Caco-2 (cell line): ENCODE results near the gene ERF. TPM values are rescaled to one million over a fixed set of nuclear protein-coding genes. Genes with fewer than 3 reads are reported as not detected.

Experiments
- BruUV-seq: library from RNA; stranded (reverse); fragments of 400-500 nt; replicated peaks from 2 replicates; lab custom pipeline; 2021; lab: Mats Ljungman, UMichigan
- CTCF ChIA-PET: fragments of 300-600 bp; sonication (Branson Sonifier 250); formaldehyde crosslinking; loops from one replicate; lab custom pipeline; 2022; ENCODE audit warnings: antibody characterized with exemption; lab: Charles Lee
- POLR2A ChIA-PET: fragments of 300-600 bp; sonication (Branson Sonifier 250); formaldehyde crosslinking; loops from one replicate; lab custom pipeline; 2022; ENCODE audit warnings: antibody characterized with exemption; lab: Charles Lee
- DNase-seq, 2 experiments: peaks; one replicate each; pipeline versions ENCODE4 v3.0.0 to v3.0.0-alpha.2; 2020 to 2022
- H3K27me3 ChIP-seq: replicated peaks from 2 replicates; pipeline ENCODE4 v1.6.0; 2011; ENCODE audit warnings: low read length; ENCODE audit not compliant: control insufficient read depth, insufficient read depth
- H3K36me3 ChIP-seq: 2 replicates; pipeline ENCODE4 v1.5.1; 2011; ENCODE audit warnings: low read length; ENCODE audit not compliant: control insufficient read depth, insufficient read depth
- H3K4me1 ChIP-seq: fragments of 250-450 bp; sonication (Bioruptor Pico); 2 replicates; pipeline ENCODE4 v1.5.1; 2020; ENCODE audit warnings: mild to moderate bottlenecking
- H3K4me3 ChIP-seq: 2 replicates; pipeline ENCODE4 v1.5.1; 2011; ENCODE audit warnings: low read depth, mild to moderate bottlenecking, control low read depth, low read length
- H3K9me3 ChIP-seq: fragments of 250-450 bp; sonication (Bioruptor Pico); 2 replicates; pipeline ENCODE4 v1.5.1; 2020; ENCODE audit warnings: mild to moderate bottlenecking, moderate library complexity
- H3K27ac Mint-ChIP-seq: one replicate; pipeline ENCODE4 v1.8.0; 2022; ENCODE audit warnings: mixed read lengths; ENCODE audit not compliant: unreplicated experiment
- H3K27me3 Mint-ChIP-seq: one replicate; pipeline ENCODE4 v1.8.0; 2022; ENCODE audit warnings: mixed read lengths; ENCODE audit not compliant: insufficient read depth, unreplicated experiment
- H3K36me3 Mint-ChIP-seq: one replicate; pipeline ENCODE4 v1.8.0; 2022; ENCODE audit warnings: mild to moderate bottlenecking, mixed read lengths; ENCODE audit not compliant: insufficient read depth, unreplicated experiment
- H3K4me1 Mint-ChIP-seq: one replicate; pipeline ENCODE4 v1.8.0; 2022; ENCODE audit warnings: low read depth, mixed read lengths; ENCODE audit not compliant: unreplicated experiment
- H3K4me3 Mint-ChIP-seq: one replicate; pipeline ENCODE4 v1.8.0; 2022; ENCODE audit warnings: mild to moderate bottlenecking, moderate library complexity, mixed read lengths; ENCODE audit not compliant: unreplicated experiment
- H3K9me3 Mint-ChIP-seq: one replicate; pipeline ENCODE4 v1.8.0; 2022; ENCODE audit warnings: mixed read lengths; ENCODE audit not compliant: unreplicated experiment
- CTCF ChIP-seq, 2 experiments: fragments of 200-600 bp in 1 of 2; IDR thresholded peaks; 1 replicate in 1 of 2; 2 replicates in 1 of 2; pipeline versions ENCODE4 v1.5.1 to v1.8.0; 2011 to 2022; ENCODE audit warnings: antibody characterized with exemption in 1 of 2, control low read depth in 1 of 2, inconsistent platforms in 1 of 2, low read depth in 1 of 2, low read length in 1 of 2, mild to moderate bottlenecking in 1 of 2, moderate library complexity in 1 of 2; ENCODE audit not compliant: insufficient read depth in 1 of 2, severe bottlenecking in 1 of 2, unreplicated experiment in 1 of 2
- intact Hi-C: fragments of 100-400 bp; cut with micrococcal nuclease; formaldehyde crosslinking; loops from one replicate; pipeline ENCODE4 v1.10.0; 2022; ENCODE audit not compliant: unreplicated experiment
- total RNA-seq: library from RNA; stranded (reverse); gene quantifications from 2 replicates; pipeline ENCODE4 v1.2.3, GENCODE V29; 2022

Gene ERF
- total RNA-seq, 1 experiment from 2014 or later, result 149 TPM

- Histone ChIP-seq H3K4me1 (0 out of 2 replicates have a peak, but pooled peaks cover 6% of the 10 kb centered on the region), H3K9me3 (no peaks in the 10 kb centered on the region), H3K4me3 (no peak overlapping the region), H3K36me3 (peaks cover 10% of the 10 kb centered on the region), H3K27me3 (no peaks in the 10 kb centered on the region)
- ChIA-PET CTCF (interaction anchor here (0.7 kb wide), 1 partner anchor 17 kb away, joined by 5 read pairs; no protein-coding TSS in a partner anchor), POLR2A (no interaction called here)
- Mint-ChIP-seq H3K9me3 (no peaks in the 10 kb centered on the region), H3K4me1 (peaks cover 14% of the 10 kb centered on the region), H3K27me3 (no peaks in the 10 kb centered on the region), H3K4me3 (no peak overlapping the region), H3K36me3 (peaks cover 59% of the 10 kb centered on the region), H3K27ac (no peak overlapping the region)
- intact Hi-C loops, result no loop called here
- no TSS peak for BruUV-seq
- TF ChIP-seq CTCF (IDR thresholded peaks at IDR 0.05; ENCODE audit: insufficient read depth in 1 of 2, low read depth in 1 of 2, low read length in 1 of 2, severe bottlenecking in 1 of 2, unreplicated experiment in 1 of 2), result no peak
- no peak for DNase-seq
These were observed 40.4 kb upstream of the ERF start for GRCh38 chr19:42295342-42295741.

- H3K36me3 Mint-ChIP-seq, result peaks cover 61% of the 10 kb centered on the region
- TF ChIP-seq CTCF (IDR thresholded peaks at IDR 0.05; ENCODE audit: insufficient read depth in 1 of 2, low read depth in 1 of 2, low read length in 1 of 2, severe bottlenecking in 1 of 2, unreplicated experiment in 1 of 2), result no peak
These were observed 39.7 kb upstream of the ERF start for GRCh38 chr19:42294471-42295137.

GRCh38 chr19:42293948-42294347, 39.0 kb upstream of the ERF start:
- Mint-ChIP-seq H3K27ac (no peak overlapping the region), H3K4me1 (peaks cover 14% of the 10 kb centered on the region), H3K4me3 (no peak overlapping the region), H3K36me3 (peaks cover 54% of the 10 kb centered on the region), H3K27me3 (no peaks in the 10 kb centered on the region), H3K9me3 (no peaks in the 10 kb centered on the region)
- ChIA-PET POLR2A (no interaction called here), CTCF (interaction anchor here (0.6 kb wide), 1 partner anchor 48 kb away, joined by 4 read pairs; no protein-coding TSS in a partner anchor)
- no TSS peak for BruUV-seq
- Histone ChIP-seq H3K4me3 (no peak overlapping the region), H3K36me3 (peaks cover 6% of the 10 kb centered on the region), H3K9me3 (no peaks in the 10 kb centered on the region), H3K27me3 (no peaks in the 10 kb centered on the region), H3K4me1 (0 out of 2 replicates have a peak, but pooled peaks cover 6% of the 10 kb centered on the region)
- no peak for DNase-seq
- intact Hi-C loops, result no loop called here
- no peak for TF ChIP-seq CTCF (IDR thresholded peaks at IDR 0.05; ENCODE audit: insufficient read depth in 1 of 2, low read depth in 1 of 2, low read length in 1 of 2, severe bottlenecking in 1 of 2, unreplicated experiment in 1 of 2)

More at GRCh38 chr19:42294471-42295137, 39.7 kb upstream of the ERF start:
- ChIA-PET POLR2A (no interaction called here), CTCF (no interaction called here)
- Histone ChIP-seq H3K4me3 (no peak overlapping the region), H3K36me3 (peaks cover 7% of the 10 kb centered on the region), H3K27me3 (no peaks in the 10 kb centered on the region), H3K4me1 (0 out of 2 replicates have a peak, but pooled peaks cover 6% of the 10 kb centered on the region), H3K9me3 (no peaks in the 10 kb centered on the region)
- H3K4me1 Mint-ChIP-seq, result peaks cover 14% of the 10 kb centered on the region
- H3K27me3 Mint-ChIP-seq, result no peaks in the 10 kb centered on the region
- BruUV-seq, result no TSS peak
- no peak for DNase-seq
- no peaks in the 10 kb centered on the region for H3K9me3 Mint-ChIP-seq
- intact Hi-C loops, result no loop called here
- H3K27ac Mint-ChIP-seq, result no peak overlapping the region
- H3K4me3 Mint-ChIP-seq, result no peak overlapping the region
